Sigmoid colon (tissue), 7 donors: ENCODE results near the gene MGAT3. TPM values are rescaled to one million over a fixed set of nuclear protein-coding genes. Genes with fewer than 3 reads are reported as not detected.

Experiments used
- DNase-seq: peaks from one replicate; pipeline ENCODE4 v3.0.0-alpha.2; 2019
- H3K27ac ChIP-seq, 4 donors: fragments of 200-600 bp; sonication (generic); one replicate each; pipeline ENCODE4 v1.5.1; 2016 to 2019; ENCODE audit warnings: mild to moderate bottlenecking in 1 of 4
- H3K27me3 ChIP-seq, 3 donors: fragments of 200-600 bp; sonication (generic); one replicate each; pipeline ENCODE4 v1.5.1; 2019; ENCODE audit warnings: mild to moderate bottlenecking in 1 of 3
- H3K36me3 ChIP-seq, 4 donors: fragments of 200-600 bp; sonication (generic); one replicate each; pipeline ENCODE4 v1.5.1; 2016 to 2019
- H3K4me1 ChIP-seq, 4 donors: fragments of 200-600 bp; sonication (generic); one replicate each; pipeline ENCODE4 v1.5.1; 2017 to 2019
- H3K4me3 ChIP-seq, 4 donors: fragments of 200-600 bp; sonication (generic); one replicate each; pipeline ENCODE4 v1.5.1; 2017 to 2019; ENCODE audit warnings: mild to moderate bottlenecking in 2 of 4, moderate library complexity in 1 of 4
- H3K9me3 ChIP-seq, 4 donors: fragments of 200-600 bp in 3 of 4; sonication (generic) in 3 of 4; one replicate each; pipeline versions ENCODE4 v1.5.1 to v1.6.1; 2013 to 2019
- EP300 ChIP-seq, 4 donors: sonication (generic); formaldehyde crosslinking; IDR thresholded peaks; one replicate each; pipeline ENCODE4 v1.6.1; 2017; ENCODE audit warnings: antibody characterized with exemption in 4 of 4
- POLR2A ChIP-seq, 2 donors: fragments of 450-650 bp; IDR thresholded peaks; one replicate each; pipeline ENCODE4 v1.6.1; 2016; ENCODE audit warnings: antibody characterized with exemption in 2 of 2, mild to moderate bottlenecking in 2 of 2, moderate library complexity in 2 of 2
- POLR2AphosphoS5 ChIP-seq, 4 donors: sonication (generic); formaldehyde crosslinking; IDR thresholded peaks; one replicate each; pipeline ENCODE4 v1.6.1; 2017; ENCODE audit warnings: antibody characterized with exemption in 4 of 4
- WGBS, 2 donors: extraction: QIAGEN DNeasy Blood & Tissue Kit; methylation state at CpG; one replicate each; pipeline ENCODE4 v1.1.7; 2013; 5-methylcytosine and 5-hydroxymethylcytosine counted together
- intact Hi-C: fragments of 100-400 bp; cut with DNase I; formaldehyde crosslinking; loops from one replicate; pipeline ENCODE4 v1.15.1; 2023
- polyA plus RNA-seq, 3 donors: library from polyadenylated mRNA; stranded (reverse); fragments of 200-250 nt; gene quantifications; one replicate each; pipeline ENCODE4 v1.2.3, GENCODE V29; 2013
- total RNA-seq, 4 donors: library from RNA; depleted of rRNA; stranded (reverse); fragments of >200 nt; gene quantifications; one replicate each; pipeline ENCODE4 v1.1.0, GENCODE V29; 2016
- TF ChIP-seq, protein P1 (sequence below), 4 experiments: fragments of 450-650 bp in 3 of 4; fragments of 200-600 bp in 1 of 4; IDR thresholded peaks; one replicate each; pipeline ENCODE4 v1.5.1; 2016 to 2019; ENCODE audit warnings: antibody characterized with exemption in 4 of 4, mild to moderate bottlenecking in 3 of 4, moderate library complexity in 2 of 4
- donor health status: healthy with polysubstance abuse.
- donor health status: Bipolar disorder and iron deficiency.
- donor health status: healthy.

The MGAT3 gene
- total and polyA plus RNA-seq, 7 donors = 0.60 to 8.1 (median 1.1) TPM

DNA sequence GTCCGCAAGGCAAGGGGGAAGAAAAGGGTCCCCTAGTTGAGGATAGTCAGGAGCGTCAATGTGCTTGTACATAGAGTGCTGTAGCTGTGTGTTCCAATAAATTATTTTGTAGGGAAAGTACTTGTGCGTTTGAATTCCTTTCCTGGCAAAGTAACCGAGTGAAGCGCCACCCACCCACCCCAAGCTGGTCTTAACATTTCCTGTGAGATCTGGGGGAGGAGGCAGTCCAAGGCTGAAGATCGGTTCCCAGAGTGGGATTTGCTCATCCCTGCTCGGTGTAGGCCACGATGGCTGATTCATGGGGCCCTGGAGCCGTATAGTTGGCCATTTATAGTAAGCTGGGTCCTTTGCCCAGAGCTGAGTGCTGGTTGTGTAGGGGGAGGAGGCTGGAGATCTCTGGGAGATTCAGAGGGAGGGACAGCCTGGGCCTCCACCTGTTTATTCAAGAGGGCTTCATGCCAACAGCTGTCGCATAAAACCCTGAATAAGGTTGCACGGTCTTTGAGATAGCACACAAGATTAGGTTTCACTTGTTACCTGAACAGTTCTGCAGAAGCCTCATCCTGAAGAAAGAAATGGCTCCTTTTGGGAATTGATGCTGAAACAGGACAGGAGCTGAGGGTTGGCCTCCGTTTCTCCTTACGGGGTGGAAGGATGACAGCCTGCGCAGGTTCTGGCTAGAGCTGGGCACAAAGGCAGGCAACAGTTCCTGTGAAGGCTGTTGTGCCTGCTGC lies 65.9 kb downstream of the MGAT3 start:
- peak overlapping the region; percentile 80 to 100 (median 96) for H3K4me3 ChIP-seq
- H3K36me3 ChIP-seq = peaks cover 19 to 42% (median 31%) of the 10 kb centered on the region in 4 donors
- peak; percentile 90 for DNase-seq
- peak overlapping the region; percentile 99 to 100 (median 99) for H3K27ac ChIP-seq
- intact Hi-C loops = loop anchor here (5.0 kb wide), 2 partner anchors 170 to 650 kb away; partner anchors contain the start of gene CBX6
- peaks cover 0 to 70% (median 64%) of the 10 kb centered on the region in 4 donors for H3K4me1 ChIP-seq
- H3K9me3 ChIP-seq = no peaks in the 10 kb centered on the region
- WGBS, 2 donors = 4 to 32% methylated on average over 14 of the region's 14 CpGs
- peak; percentile 29 to 35 for TF ChIP-seq POLR2A (IDR thresholded peaks at IDR 0.05)
- peak in 1 of 4 donors; percentile 23 for TF ChIP-seq EP300 (IDR thresholded peaks at IDR 0.05)
- TF ChIP-seq, protein P1, sequence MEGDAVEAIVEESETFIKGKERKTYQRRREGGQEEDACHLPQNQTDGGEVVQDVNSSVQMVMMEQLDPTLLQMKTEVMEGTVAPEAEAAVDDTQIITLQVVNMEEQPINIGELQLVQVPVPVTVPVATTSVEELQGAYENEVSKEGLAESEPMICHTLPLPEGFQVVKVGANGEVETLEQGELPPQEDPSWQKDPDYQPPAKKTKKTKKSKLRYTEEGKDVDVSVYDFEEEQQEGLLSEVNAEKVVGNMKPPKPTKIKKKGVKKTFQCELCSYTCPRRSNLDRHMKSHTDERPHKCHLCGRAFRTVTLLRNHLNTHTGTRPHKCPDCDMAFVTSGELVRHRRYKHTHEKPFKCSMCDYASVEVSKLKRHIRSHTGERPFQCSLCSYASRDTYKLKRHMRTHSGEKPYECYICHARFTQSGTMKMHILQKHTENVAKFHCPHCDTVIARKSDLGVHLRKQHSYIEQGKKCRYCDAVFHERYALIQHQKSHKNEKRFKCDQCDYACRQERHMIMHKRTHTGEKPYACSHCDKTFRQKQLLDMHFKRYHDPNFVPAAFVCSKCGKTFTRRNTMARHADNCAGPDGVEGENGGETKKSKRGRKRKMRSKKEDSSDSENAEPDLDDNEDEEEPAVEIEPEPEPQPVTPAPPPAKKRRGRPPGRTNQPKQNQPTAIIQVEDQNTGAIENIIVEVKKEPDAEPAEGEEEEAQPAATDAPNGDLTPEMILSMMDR (IDR thresholded peaks at IDR 0.05) = no peak
- peak; percentile 39 to 73 (median 64) for TF ChIP-seq POLR2AphosphoS5 (IDR thresholded peaks at IDR 0.05)
- no peaks in the 10 kb centered on the region for H3K27me3 ChIP-seq

DNA sequence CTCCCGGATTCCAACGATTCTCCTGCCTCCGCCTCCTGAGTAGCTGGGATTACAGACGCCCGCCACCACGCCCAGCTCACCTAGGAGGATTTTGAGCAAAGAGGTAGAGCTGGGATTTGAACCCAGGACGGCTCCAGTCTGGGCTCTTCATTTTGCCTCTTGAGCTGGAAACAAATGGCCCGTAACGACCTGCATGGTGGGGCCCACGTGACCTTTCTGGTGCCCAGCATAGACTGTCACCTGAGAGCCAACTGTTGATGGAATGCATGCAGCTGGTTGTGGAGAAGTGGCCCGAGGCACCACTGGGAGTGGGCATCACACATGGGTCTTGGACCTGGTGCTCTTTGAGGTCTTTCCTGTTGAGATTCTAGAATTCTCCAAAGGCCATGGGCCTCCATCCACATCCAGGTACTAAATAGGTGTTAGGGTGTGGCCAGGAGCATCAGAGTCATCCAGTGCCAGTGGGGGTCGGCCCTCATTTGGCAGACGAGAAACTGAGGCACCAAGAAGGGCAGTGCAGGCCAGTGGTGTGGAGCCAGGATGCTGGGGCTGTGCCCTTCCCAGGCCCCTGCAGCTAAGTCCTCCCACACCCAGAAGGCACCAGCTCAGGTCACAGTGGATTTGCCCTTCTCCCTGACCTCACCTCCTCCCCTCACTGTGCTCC lies 67.4 kb downstream of the MGAT3 start:
- no peaks in the 10 kb centered on the region for H3K9me3 ChIP-seq
- H3K27ac ChIP-seq = peak overlapping the region; percentile 99 to 100 (median 99)
- no peak for DNase-seq
- intact Hi-C loops = loop anchor here (5.0 kb wide), 2 partner anchors 172 to 652 kb away; partner anchors contain the start of gene CBX6
- H3K4me1 ChIP-seq = peaks cover 2 to 73% (median 66%) of the 10 kb centered on the region in 4 donors
- H3K36me3 ChIP-seq = peaks cover 19 to 42% (median 31%) of the 10 kb centered on the region in 4 donors
- peak overlapping the region in 3 of 4 donors; percentile 80 to 99 (median 93) for H3K4me3 ChIP-seq
- 57 to 78% methylated on average over 13 of the region's 13 CpGs for WGBS, 2 donors
- TF ChIP-seq EP300 (IDR thresholded peaks at IDR 0.05) = no peak
- TF ChIP-seq, protein P1 (IDR thresholded peaks at IDR 0.05) = no peak
- no peak for TF ChIP-seq POLR2A (IDR thresholded peaks at IDR 0.05)
- peak in 1 of 4 donors; percentile 10 for TF ChIP-seq POLR2AphosphoS5 (IDR thresholded peaks at IDR 0.05)
- H3K27me3 ChIP-seq = no peaks in the 10 kb centered on the region

DNA sequence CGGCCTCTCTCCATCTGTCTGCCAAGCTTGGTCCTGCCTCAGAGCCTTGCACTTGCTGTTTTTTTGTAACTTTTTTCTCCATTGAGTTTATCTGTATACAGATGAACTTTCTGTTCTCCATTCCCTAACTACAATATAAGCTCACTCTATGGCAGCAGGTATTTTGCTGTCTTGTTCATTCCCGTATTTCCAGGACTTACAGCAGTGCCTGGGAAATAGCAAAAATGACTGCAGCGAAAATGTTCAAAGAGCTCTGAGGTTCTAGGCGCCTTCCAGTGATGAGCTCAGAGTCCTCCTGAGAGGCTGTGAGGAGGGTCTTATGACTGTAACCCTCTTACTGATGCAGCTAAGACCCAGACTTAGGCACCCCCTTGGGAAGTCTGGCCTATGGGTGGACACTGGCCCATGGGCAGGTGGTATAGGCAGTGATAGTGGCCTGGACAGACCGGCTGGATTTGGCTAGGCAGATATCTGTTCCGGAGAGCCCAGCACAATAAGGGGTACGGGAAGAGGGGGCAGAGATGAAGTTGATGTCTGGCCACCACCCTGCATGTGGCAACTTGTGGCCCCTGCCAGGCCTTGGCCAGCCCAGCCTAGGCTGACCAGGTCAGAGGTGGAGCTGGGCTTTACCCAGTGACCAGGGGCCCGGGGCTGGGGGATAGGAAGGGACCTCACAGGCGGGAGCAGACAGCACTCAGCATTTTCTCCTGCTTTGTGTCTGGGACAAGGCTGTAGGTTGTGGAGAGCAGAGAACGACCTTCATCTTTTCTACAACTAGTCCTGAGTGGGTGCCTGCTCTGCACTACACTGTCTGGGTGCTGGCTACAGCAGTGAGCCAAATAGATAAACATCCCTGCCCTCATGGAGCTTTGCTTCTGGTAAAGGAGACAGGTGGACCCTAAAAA lies 68.2 kb downstream of the MGAT3 start:
- Histone ChIP-seq H3K36me3 (peaks cover 27 to 50% (median 33%) of the 10 kb centered on the region in 4 donors), H3K4me1 (peaks cover 3 to 80% (median 72%) of the 10 kb centered on the region in 4 donors), H3K27me3 (no peaks in the 10 kb centered on the region), H3K27ac (peak overlapping the region; percentile 99 to 100 (median 99)), H3K4me3 (peak overlapping the region in 1 of 4 donors; percentile 93), H3K9me3 (no peaks in the 10 kb centered on the region)
- DNase-seq = no peak
- 80 to 86% methylated on average over 10 of the region's 10 CpGs for WGBS, 2 donors
- intact Hi-C loops = loop anchor here (5.0 kb wide), 4 partner anchors 128 to 653 kb away; partner anchors contain the start of genes CBX6, RPL3 and TAB1
- TF ChIP-seq EP300 (IDR thresholded peaks at IDR 0.05) (no peak), POLR2A (IDR thresholded peaks at IDR 0.05) (no peak), POLR2AphosphoS5 (IDR thresholded peaks at IDR 0.05) (no peak)
- TF ChIP-seq, protein P1 (IDR thresholded peaks at IDR 0.05) = no peak

DNA sequence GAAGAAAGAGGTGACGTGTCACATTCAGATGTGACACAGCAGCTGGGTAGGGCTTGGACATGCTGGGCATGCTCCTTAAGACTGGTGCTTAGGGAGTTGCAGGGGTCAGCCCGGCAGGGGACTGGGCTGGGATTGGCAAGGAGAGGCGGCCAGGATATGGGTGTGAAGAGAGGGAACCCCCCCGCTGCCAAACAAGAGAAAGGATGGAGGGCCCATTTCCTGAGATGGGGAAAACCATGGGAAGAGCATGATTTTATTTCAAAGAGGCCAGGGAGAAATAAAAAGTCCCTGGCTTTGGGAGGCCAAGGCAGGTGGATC lies 68.8 kb downstream of the MGAT3 start:
- 87 to 89% methylated on average over 4 of the region's 4 CpGs for WGBS, 2 donors
- H3K36me3 ChIP-seq = peaks cover 29 to 56% (median 33%) of the 10 kb centered on the region in 4 donors
- no peak overlapping the region for H3K4me3 ChIP-seq
- no peak for DNase-seq
- H3K9me3 ChIP-seq = no peaks in the 10 kb centered on the region
- peak overlapping the region; percentile 99 to 100 (median 99) for H3K27ac ChIP-seq
- H3K27me3 ChIP-seq = no peaks in the 10 kb centered on the region
- H3K4me1 ChIP-seq = peaks cover 3 to 87% (median 78%) of the 10 kb centered on the region in 4 donors
- intact Hi-C loops = loop anchor here (5.0 kb wide), 2 partner anchors 128 to 208 kb away; partner anchors contain the start of genes RPL3 and TAB1
- TF ChIP-seq EP300 (IDR thresholded peaks at IDR 0.05) (no peak), POLR2AphosphoS5 (IDR thresholded peaks at IDR 0.05) (no peak), POLR2A (IDR thresholded peaks at IDR 0.05) (no peak)
- TF ChIP-seq, protein P1 (IDR thresholded peaks at IDR 0.05) = no peak
